GM12801 (cell line): ENCODE measurements around the gene GPX7.

Source experiments
- TF ChIP-seq, protein P1 (sequence below): IDR thresholded peaks from one replicate; pipeline ENCODE4 v1.5.1; 2011; ENCODE audit warnings: control low read depth; ENCODE audit not compliant: insufficient read length; ENCODE audit errors: extremely low read depth

The GPX7 gene

DNA sequence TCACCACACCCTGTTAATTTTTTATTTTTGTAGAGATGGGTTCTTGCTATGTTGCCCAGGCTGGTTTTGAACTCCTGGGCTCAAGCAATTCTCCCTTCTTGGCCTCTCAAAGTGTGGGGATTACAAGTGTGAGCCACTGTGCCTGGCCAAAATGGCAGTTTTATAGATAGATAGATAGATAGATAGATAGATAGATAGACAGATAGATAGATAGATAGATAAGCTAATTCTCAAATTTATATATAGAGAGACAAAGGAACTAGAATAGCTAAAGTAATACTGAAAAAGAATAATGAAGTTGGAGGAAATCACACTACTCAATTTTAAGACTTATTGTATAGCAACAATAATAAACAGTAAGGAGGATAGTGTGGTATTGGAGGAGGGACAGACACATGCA lies 51.9 kb downstream of the GPX7 start:
- TF ChIP-seq, protein P1, sequence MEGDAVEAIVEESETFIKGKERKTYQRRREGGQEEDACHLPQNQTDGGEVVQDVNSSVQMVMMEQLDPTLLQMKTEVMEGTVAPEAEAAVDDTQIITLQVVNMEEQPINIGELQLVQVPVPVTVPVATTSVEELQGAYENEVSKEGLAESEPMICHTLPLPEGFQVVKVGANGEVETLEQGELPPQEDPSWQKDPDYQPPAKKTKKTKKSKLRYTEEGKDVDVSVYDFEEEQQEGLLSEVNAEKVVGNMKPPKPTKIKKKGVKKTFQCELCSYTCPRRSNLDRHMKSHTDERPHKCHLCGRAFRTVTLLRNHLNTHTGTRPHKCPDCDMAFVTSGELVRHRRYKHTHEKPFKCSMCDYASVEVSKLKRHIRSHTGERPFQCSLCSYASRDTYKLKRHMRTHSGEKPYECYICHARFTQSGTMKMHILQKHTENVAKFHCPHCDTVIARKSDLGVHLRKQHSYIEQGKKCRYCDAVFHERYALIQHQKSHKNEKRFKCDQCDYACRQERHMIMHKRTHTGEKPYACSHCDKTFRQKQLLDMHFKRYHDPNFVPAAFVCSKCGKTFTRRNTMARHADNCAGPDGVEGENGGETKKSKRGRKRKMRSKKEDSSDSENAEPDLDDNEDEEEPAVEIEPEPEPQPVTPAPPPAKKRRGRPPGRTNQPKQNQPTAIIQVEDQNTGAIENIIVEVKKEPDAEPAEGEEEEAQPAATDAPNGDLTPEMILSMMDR, result no peak

GRCh38 chr1:52657702-52658101 lies 55.5 kb downstream of the GPX7 start:
- TF ChIP-seq, protein P1, result no peak
